Activated CD4-positive, alpha-beta T cell treated with anti-CD3 and anti-CD28 coated beads, Interleukin-2, Interleukin-6, amounts not matched to agents 100 ng/mL and 50 ng/mL, durations not matched to agents 16 hours and 8 hours (primary cell): ENCODE measurements around the gene IFI44L.
A peak's percentile ranks its signal among the peaks of the same experiment; 100 is the strongest.

Experiments used
- DNase-seq: peaks from one replicate; pipeline ENCODE4 v3.0.0-alpha.2; 2020

The IFI44L gene

GRCh38 chr1:78645723-78646122 is 25.5 kb downstream of the IFI44L start:
- DNase-seq, result no peak

- DNase-seq, result no peak
These were observed 27.0 kb downstream of the IFI44L start for GRCh38 chr1:78647238-78647637.

GRCh38 chr1:78649628-78650027 is 29.4 kb downstream of the IFI44L start, which contains the start of gene IFI44:
TSS of gene IFI44 (plus strand) at chr1:78649831. CDS start at chr1:78650196, 365 bp downstream.
- peak; percentile 75 for DNase-seq

GRCh38 chr1:78650114-78650660 is 29.9 kb downstream of the IFI44L start:
- peak; percentile 4 for DNase-seq

- DNase-seq, result peak; percentile 19
These were observed 31.0 kb downstream of the IFI44L start for GRCh38 chr1:78651241-78651640.

GRCh38 chr1:78652019-78652560 is 31.8 kb downstream of the IFI44L start:
- DNase-seq, result no peak

GRCh38 chr1:78658901-78659300 is 38.7 kb downstream of the IFI44L start:
- DNase-seq, result no peak

GRCh38 chr1:78663923-78664322 is 43.7 kb downstream of the IFI44L start:
- no peak for DNase-seq

GRCh38 chr1:78664763-78665162 is 44.5 kb downstream of the IFI44L start:
- no peak for DNase-seq

- DNase-seq, result no peak
These were observed 45.6 kb downstream of the IFI44L start for GRCh38 chr1:78665809-78666208.

GRCh38 chr1:78667939-78668338 is 47.7 kb downstream of the IFI44L start:
- DNase-seq, result no peak

- no peak for DNase-seq
These were observed 48.2 kb downstream of the IFI44L start for GRCh38 chr1:78668427-78668826.

- DNase-seq, result no peak
These were observed 52.2 kb downstream of the IFI44L start for GRCh38 chr1:78672428-78672827.

GRCh38 chr1:78673120-78673519 is 52.9 kb downstream of the IFI44L start:
- DNase-seq, result peak; percentile 23

- DNase-seq, result peak; percentile 63
These were observed 56.2 kb downstream of the IFI44L start for GRCh38 chr1:78676347-78676982.

GRCh38 chr1:78676993-78677392 is 56.7 kb downstream of the IFI44L start:
- no peak for DNase-seq

- DNase-seq, result no peak
These were observed 57.5 kb downstream of the IFI44L start for GRCh38 chr1:78677788-78678187.

GRCh38 chr1:78678324-78678723 is 58.1 kb downstream of the IFI44L start:
- peak; percentile 12 for DNase-seq

GRCh38 chr1:78681265-78681664 is 61.0 kb downstream of the IFI44L start:
- no peak for DNase-seq

- no peak for DNase-seq
These were observed 62.2 kb downstream of the IFI44L start for GRCh38 chr1:78682496-78682895.

GRCh38 chr1:78683079-78683478 is 62.8 kb downstream of the IFI44L start:
- no peak for DNase-seq

GRCh38 chr1:78687315-78687714 is 67.1 kb downstream of the IFI44L start:
- no peak for DNase-seq

- DNase-seq, result no peak
These were observed 67.7 kb downstream of the IFI44L start for GRCh38 chr1:78687914-78688313.

- no peak for DNase-seq
These were observed 68.4 kb downstream of the IFI44L start for GRCh38 chr1:78688697-78689096.

GRCh38 chr1:78690516-78690915 is 70.3 kb downstream of the IFI44L start:
- DNase-seq, result no peak
